Sigmoid colon (tissue), 7 donors: ENCODE results near the gene ASCL1. TPM values are rescaled to one million over a fixed set of nuclear protein-coding genes. Genes with fewer than 3 reads are reported as not detected.

Source experiments
- DNase-seq: peaks from one replicate; pipeline ENCODE4 v3.0.0-alpha.2; 2019
- H3K27ac ChIP-seq, 4 donors: fragments of 200-600 bp; sonication (generic); one replicate each; pipeline ENCODE4 v1.5.1; 2016 to 2019; ENCODE audit warnings: mild to moderate bottlenecking in 1 of 4
- H3K27me3 ChIP-seq, 3 donors: fragments of 200-600 bp; sonication (generic); one replicate each; pipeline ENCODE4 v1.5.1; 2019; ENCODE audit warnings: mild to moderate bottlenecking in 1 of 3
- H3K36me3 ChIP-seq, 4 donors: fragments of 200-600 bp; sonication (generic); one replicate each; pipeline ENCODE4 v1.5.1; 2016 to 2019
- H3K4me1 ChIP-seq, 4 donors: fragments of 200-600 bp; sonication (generic); one replicate each; pipeline ENCODE4 v1.5.1; 2017 to 2019
- H3K4me3 ChIP-seq, 4 donors: fragments of 200-600 bp; sonication (generic); one replicate each; pipeline ENCODE4 v1.5.1; 2017 to 2019; ENCODE audit warnings: mild to moderate bottlenecking in 2 of 4, moderate library complexity in 1 of 4
- H3K9me3 ChIP-seq, 4 donors: fragments of 200-600 bp in 3 of 4; sonication (generic) in 3 of 4; one replicate each; pipeline versions ENCODE4 v1.5.1 to v1.6.1; 2013 to 2019
- CTCF ChIP-seq, 4 experiments: fragments of 450-650 bp in 3 of 4; fragments of 200-600 bp in 1 of 4; IDR thresholded peaks; one replicate each; pipeline ENCODE4 v1.5.1; 2016 to 2019; ENCODE audit warnings: antibody characterized with exemption in 4 of 4, mild to moderate bottlenecking in 3 of 4, moderate library complexity in 2 of 4
- EP300 ChIP-seq, 4 donors: sonication (generic); formaldehyde crosslinking; IDR thresholded peaks; one replicate each; pipeline ENCODE4 v1.6.1; 2017; ENCODE audit warnings: antibody characterized with exemption in 4 of 4
- POLR2A ChIP-seq, 2 donors: fragments of 450-650 bp; IDR thresholded peaks; one replicate each; pipeline ENCODE4 v1.6.1; 2016; ENCODE audit warnings: antibody characterized with exemption in 2 of 2, mild to moderate bottlenecking in 2 of 2, moderate library complexity in 2 of 2
- POLR2AphosphoS5 ChIP-seq, 4 donors: sonication (generic); formaldehyde crosslinking; IDR thresholded peaks; one replicate each; pipeline ENCODE4 v1.6.1; 2017; ENCODE audit warnings: antibody characterized with exemption in 4 of 4
- WGBS, 2 donors: extraction: QIAGEN DNeasy Blood & Tissue Kit; methylation state at CpG; one replicate each; pipeline ENCODE4 v1.1.7; 2013; 5-methylcytosine and 5-hydroxymethylcytosine counted together
- intact Hi-C: fragments of 100-400 bp; cut with DNase I; formaldehyde crosslinking; loops from one replicate; pipeline ENCODE4 v1.15.1; 2023
- polyA plus RNA-seq, 3 donors: library from polyadenylated mRNA; stranded (reverse); fragments of 200-250 nt; gene quantifications; one replicate each; pipeline ENCODE4 v1.2.3, GENCODE V29; 2013
- total RNA-seq, 4 donors: library from RNA; depleted of rRNA; stranded (reverse); fragments of >200 nt; gene quantifications; one replicate each; pipeline ENCODE4 v1.1.0, GENCODE V29; 2016
- donor health status: healthy with polysubstance abuse.
- donor health status: Bipolar disorder and iron deficiency.
- donor health status: healthy.

The ASCL1 gene
- total and polyA plus RNA-seq, 7 donors = under 0.01 to 0.60 (median 0.32) TPM; not detected in 3

- Histone ChIP-seq H3K27ac (no peak overlapping the region), H3K4me3 (no peak overlapping the region), H3K27me3 (peaks cover 0 to 17% (median 6%) of the 10 kb centered on the region in 3 donors), H3K4me1 (peaks cover 0 to 8% (median 0%) of the 10 kb centered on the region in 4 donors), H3K9me3 (no peaks in the 10 kb centered on the region), H3K36me3 (no peaks in the 10 kb centered on the region)
- TF ChIP-seq CTCF (IDR thresholded peaks at IDR 0.05) = no peak
- TF ChIP-seq POLR2A (IDR thresholded peaks at IDR 0.05) = no peak
- intact Hi-C loops = no loop called here
- WGBS, 2 donors = 35 to 50% methylated on average over 2 of the region's 2 CpGs
- DNase-seq = no peak
Measured at GRCh38 chr12:102918840-102919239, 38.6 kb upstream of the ASCL1 start.

- intact Hi-C loops = no loop called here
- no peak for DNase-seq
- peaks cover 0 to 8% (median 0%) of the 10 kb centered on the region in 4 donors for H3K4me1 ChIP-seq
- H3K36me3 ChIP-seq = no peaks in the 10 kb centered on the region
- TF ChIP-seq CTCF (IDR thresholded peaks at IDR 0.05) (no peak), POLR2AphosphoS5 (IDR thresholded peaks at IDR 0.05) (no peak)
- H3K27ac ChIP-seq = no peak overlapping the region
- peaks cover 0 to 17% (median 6%) of the 10 kb centered on the region in 3 donors for H3K27me3 ChIP-seq
- no peaks in the 10 kb centered on the region for H3K9me3 ChIP-seq
- H3K4me3 ChIP-seq = no peak overlapping the region
Measured at GRCh38 chr12:102920271-102920670, 37.2 kb upstream of the ASCL1 start.

- Histone ChIP-seq H3K9me3 (no peaks in the 10 kb centered on the region), H3K36me3 (no peaks in the 10 kb centered on the region), H3K4me1 (peaks cover 0 to 8% (median 0%) of the 10 kb centered on the region in 4 donors), H3K27me3 (peaks cover 0 to 17% (median 6%) of the 10 kb centered on the region in 3 donors), H3K27ac (no peak overlapping the region), H3K4me3 (no peak overlapping the region)
- DNase-seq = no peak
- intact Hi-C loops = no loop called here
- no peak for TF ChIP-seq POLR2AphosphoS5 (IDR thresholded peaks at IDR 0.05)
- TF ChIP-seq EP300 (IDR thresholded peaks at IDR 0.05) = no peak
- no peak for TF ChIP-seq POLR2A (IDR thresholded peaks at IDR 0.05)
- TF ChIP-seq CTCF (IDR thresholded peaks at IDR 0.05) = no peak
Measured at GRCh38 chr12:102921240-102921639, 36.2 kb upstream of the ASCL1 start.

DNA sequence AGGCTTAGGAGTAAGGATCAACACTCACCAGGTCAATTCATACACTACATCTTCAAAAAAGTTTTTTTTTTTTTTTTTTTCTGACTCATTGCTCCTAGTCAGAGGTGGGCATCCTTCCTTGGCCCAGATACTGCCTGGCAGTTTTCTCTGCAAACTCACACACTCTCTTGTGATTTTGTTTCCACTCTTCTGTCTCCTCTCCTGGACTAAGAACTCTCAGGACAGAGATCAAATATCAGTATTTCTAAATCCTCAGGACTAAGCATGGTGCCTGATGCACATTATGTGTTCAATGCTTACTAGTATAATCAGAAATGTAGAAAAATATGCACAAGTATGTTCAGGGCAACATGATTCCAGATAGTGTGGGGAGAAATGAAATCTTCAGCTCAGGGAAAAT, 30.3 kb upstream of the ASCL1 start:
- Histone ChIP-seq H3K36me3 (no peaks in the 10 kb centered on the region), H3K4me3 (no peak overlapping the region), H3K4me1 (no peaks in the 10 kb centered on the region), H3K27ac (no peak overlapping the region), H3K9me3 (no peaks in the 10 kb centered on the region), H3K27me3 (no peaks in the 10 kb centered on the region)
- no peak for DNase-seq
- TF ChIP-seq POLR2A (IDR thresholded peaks at IDR 0.05) = no peak
- TF ChIP-seq CTCF (IDR thresholded peaks at IDR 0.05) = no peak
- no peak for TF ChIP-seq EP300 (IDR thresholded peaks at IDR 0.05)
- TF ChIP-seq POLR2AphosphoS5 (IDR thresholded peaks at IDR 0.05) = no peak
- intact Hi-C loops = no loop called here

DNA sequence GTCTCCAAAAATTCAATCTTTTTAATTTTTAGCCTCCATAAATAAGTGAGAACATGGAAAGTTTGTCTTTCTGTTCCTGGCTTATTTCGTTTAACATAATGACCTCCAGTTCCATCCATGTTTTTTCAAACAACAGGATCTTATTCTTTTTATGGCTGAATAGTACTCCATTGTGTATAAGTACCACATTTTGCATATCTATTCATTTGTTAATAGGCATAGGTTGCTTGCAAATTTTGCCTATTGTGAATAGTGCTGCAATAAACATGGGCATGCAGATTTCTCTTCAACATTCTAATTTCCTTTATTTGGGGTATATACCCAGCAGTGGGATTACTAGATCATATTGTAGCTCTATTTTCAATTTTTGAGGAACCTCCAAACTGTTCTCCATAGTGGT, 24.3 kb upstream of the ASCL1 start:
- no peak for DNase-seq
- Histone ChIP-seq H3K36me3 (no peaks in the 10 kb centered on the region), H3K4me3 (no peak overlapping the region), H3K9me3 (no peaks in the 10 kb centered on the region), H3K27me3 (peaks cover 0 to 5% (median 3%) of the 10 kb centered on the region in 3 donors), H3K27ac (no peak overlapping the region), H3K4me1 (no peaks in the 10 kb centered on the region)
- no peak for TF ChIP-seq CTCF (IDR thresholded peaks at IDR 0.05)
- TF ChIP-seq POLR2A (IDR thresholded peaks at IDR 0.05) = no peak
- no peak for TF ChIP-seq POLR2AphosphoS5 (IDR thresholded peaks at IDR 0.05)
- TF ChIP-seq EP300 (IDR thresholded peaks at IDR 0.05) = no peak
- WGBS, 2 donors = 28 to 59% methylated on average over 1 of the region's 1 CpG
- intact Hi-C loops = no loop called here
